Measurements from ENCODE around the gene MUC5AC. TPM values are rescaled to one million over a fixed set of nuclear protein-coding genes. Genes with fewer than 3 reads are reported as not detected.
"Not testable (repeated sequence)": the region's sequence is repeated elsewhere in the genome, so short reads cannot be mapped to it uniquely, and the experiment has no call there.

Gene MUC5AC
- total RNA-seq, 4 donors from 2014 or later: not detected

DNA sequence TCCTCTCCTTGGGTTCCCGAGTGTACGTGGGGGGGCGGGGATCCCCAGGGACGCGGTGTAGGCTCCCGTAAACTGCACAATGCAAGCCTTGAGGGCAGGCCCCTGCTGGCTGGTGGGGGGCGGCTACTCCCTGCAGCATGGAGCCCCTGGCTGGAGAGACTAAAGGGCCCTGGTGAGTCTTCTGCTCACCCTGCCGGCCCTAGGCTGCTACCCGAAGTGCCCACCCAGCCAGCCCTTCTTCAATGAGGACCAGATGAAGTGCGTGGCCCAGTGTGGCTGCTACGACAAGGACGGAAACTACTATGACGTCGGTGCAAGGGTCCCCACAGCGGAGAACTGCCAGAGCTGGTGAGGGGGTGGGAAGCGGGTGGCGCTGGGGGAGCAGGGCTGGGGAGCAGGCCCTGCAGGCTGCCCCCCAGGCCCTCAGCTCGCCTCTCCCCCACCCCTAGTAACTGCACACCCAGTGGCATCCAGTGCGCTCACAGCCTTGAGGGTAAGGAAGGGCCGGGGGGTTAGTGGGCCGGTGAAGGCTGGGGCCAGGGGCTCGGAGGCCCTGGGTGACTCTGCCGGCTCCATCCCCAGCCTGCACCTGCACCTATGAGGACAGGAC is 81.9 kb downstream of the MUC5AC start:
- TF ChIP-seq POLR2A (IDR thresholded peaks at IDR 0.05) (no peak), CTCF (IDR thresholded peaks at IDR 0.05) (no peak)
- H3K4me3 ChIP-seq (replicated peaks in 1 of 3): no peak overlapping the region
- no peak for DNase-seq
- no peaks in the 10 kb centered on the region for H3K4me1 ChIP-seq
- no peaks in the 10 kb centered on the region for H3K9me3 ChIP-seq
- H3K36me3 ChIP-seq: no peaks in the 10 kb centered on the region
- WGBS, 2 donors: 94 to 100% methylated on average over 3 to 11 of the region's 23 CpGs
- no peak overlapping the region for H3K27ac ChIP-seq
- intact Hi-C loops (cut with DNase I): no loop called here
- H3K27me3 ChIP-seq: no peaks in the 10 kb centered on the region

DNA sequence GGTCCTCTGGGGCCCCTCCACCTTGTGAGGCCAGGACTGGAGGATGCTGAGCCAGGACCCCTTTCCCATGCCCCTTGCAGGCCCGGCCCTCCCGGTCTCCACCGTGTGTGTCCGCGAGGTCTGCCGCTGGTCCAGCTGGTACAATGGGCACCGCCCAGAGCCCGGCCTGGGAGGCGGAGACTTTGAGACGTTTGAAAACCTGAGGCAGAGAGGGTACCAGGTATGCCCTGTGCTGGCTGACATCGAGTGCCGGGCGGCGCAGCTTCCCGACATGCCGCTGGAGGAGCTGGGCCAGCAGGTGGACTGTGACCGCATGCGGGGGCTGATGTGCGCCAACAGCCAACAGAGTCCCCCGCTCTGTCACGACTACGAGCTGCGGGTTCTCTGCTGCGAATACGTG is 83.0 kb downstream of the MUC5AC start:
- Histone ChIP-seq H3K27me3 (no peaks in the 10 kb centered on the region), H3K9me3 (no peaks in the 10 kb centered on the region), H3K36me3 (no peaks in the 10 kb centered on the region), H3K27ac (no peak overlapping the region), H3K4me3 (replicated peaks in 1 of 3) (no peak overlapping the region), H3K4me1 (no peaks in the 10 kb centered on the region)
- intact Hi-C loops (cut with DNase I): no loop called here
- TF ChIP-seq POLR2A (IDR thresholded peaks at IDR 0.05): no peak
- TF ChIP-seq CTCF (IDR thresholded peaks at IDR 0.05): no peak
- 89 to 92% methylated on average over 17 to 24 of the region's 25 CpGs for WGBS, 2 donors
- no peak for DNase-seq

DNA sequence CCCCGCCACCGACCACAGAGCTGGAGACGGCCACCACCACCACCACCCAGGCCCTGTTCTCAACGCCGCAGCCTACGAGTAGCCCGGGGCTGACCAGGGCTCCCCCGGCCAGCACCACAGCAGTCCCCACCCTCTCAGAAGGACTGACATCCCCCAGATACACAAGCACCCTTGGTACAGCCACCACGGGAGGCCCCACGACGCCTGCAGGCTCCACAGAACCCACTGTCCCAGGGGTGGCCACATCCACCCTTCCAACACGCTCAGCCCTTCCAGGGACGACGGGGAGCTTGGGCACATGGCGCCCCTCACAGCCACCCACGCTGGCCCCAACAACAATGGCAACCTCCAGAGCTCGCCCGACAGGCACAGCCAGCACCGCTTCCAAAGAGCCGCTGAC is 84.0 kb downstream of the MUC5AC start:
- intact Hi-C loops (cut with DNase I): no loop called here

GRCh38 chr11:1242289-1242688 is 84.5 kb downstream of the MUC5AC start:
- no peak overlapping the region for H3K4me3 ChIP-seq (replicated peaks in 1 of 3)
- no peaks in the 10 kb centered on the region for H3K9me3 ChIP-seq
- WGBS, 2 donors: 89 to 92% methylated on average over 18 to 20 of the region's 20 CpGs
- H3K36me3 ChIP-seq: no peaks in the 10 kb centered on the region
- no peak for DNase-seq
- intact Hi-C loops (cut with DNase I): no loop called here
- TF ChIP-seq POLR2A (IDR thresholded peaks at IDR 0.05) (no peak), CTCF (IDR thresholded peaks at IDR 0.05) (no peak)
- H3K27me3 ChIP-seq: no peaks in the 10 kb centered on the region
- no peaks in the 10 kb centered on the region for H3K4me1 ChIP-seq
- H3K27ac ChIP-seq: no peak overlapping the region

More for the DNA sequence above, 84.0 kb downstream of the MUC5AC start:
- 95 to 100% methylated on average over 6 to 18 of the region's 20 CpGs for WGBS, 2 donors
- DNase-seq: no peak
- TF ChIP-seq POLR2A (IDR thresholded peaks at IDR 0.05) (no peak), CTCF (IDR thresholded peaks at IDR 0.05) (no peak)
- Histone ChIP-seq H3K4me1 (no peaks in the 10 kb centered on the region), H3K4me3 (replicated peaks in 1 of 3) (no peak overlapping the region), H3K27ac (no peak overlapping the region), H3K9me3 (no peaks in the 10 kb centered on the region), H3K36me3 (no peaks in the 10 kb centered on the region), H3K27me3 (no peaks in the 10 kb centered on the region)

DNA sequence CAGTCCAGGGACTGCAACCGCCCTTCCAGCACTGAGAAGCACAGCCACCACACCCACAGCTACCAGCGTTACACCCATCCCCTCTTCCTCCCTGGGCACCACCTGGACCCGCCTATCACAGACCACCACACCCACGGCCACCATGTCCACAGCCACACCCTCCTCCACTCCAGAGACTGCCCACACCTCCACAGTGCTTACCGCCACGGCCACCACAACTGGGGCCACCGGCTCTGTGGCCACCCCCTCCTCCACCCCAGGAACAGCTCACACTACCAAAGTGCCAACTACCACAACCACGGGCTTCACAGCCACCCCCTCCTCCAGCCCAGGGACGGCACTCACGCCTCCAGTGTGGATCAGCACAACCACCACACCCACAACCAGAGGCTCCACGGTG is 85.0 kb downstream of the MUC5AC start:
- DNase-seq; H3K36me3 ChIP-seq; intact Hi-C loops (cut with DNase I); H3K27me3 ChIP-seq; H3K4me3 ChIP-seq (replicated peaks in 1 of 3); H3K4me1 ChIP-seq; H3K27ac ChIP-seq; H3K9me3 ChIP-seq: not testable (repeated sequence)
- 89 to 95% methylated on average over 7 to 8 of the region's 11 CpGs for WGBS, 2 donors

GRCh38 chr11:1243521-1243920 is 85.8 kb downstream of the MUC5AC start:
- intact Hi-C loops (cut with DNase I); DNase-seq; H3K4me3 ChIP-seq (replicated peaks in 1 of 3); H3K4me1 ChIP-seq; H3K9me3 ChIP-seq; H3K27ac ChIP-seq; H3K36me3 ChIP-seq; H3K27me3 ChIP-seq: not testable (repeated sequence)
- 91 to 96% methylated on average over 9 of the region's 18 CpGs for WGBS, 2 donors

DNA sequence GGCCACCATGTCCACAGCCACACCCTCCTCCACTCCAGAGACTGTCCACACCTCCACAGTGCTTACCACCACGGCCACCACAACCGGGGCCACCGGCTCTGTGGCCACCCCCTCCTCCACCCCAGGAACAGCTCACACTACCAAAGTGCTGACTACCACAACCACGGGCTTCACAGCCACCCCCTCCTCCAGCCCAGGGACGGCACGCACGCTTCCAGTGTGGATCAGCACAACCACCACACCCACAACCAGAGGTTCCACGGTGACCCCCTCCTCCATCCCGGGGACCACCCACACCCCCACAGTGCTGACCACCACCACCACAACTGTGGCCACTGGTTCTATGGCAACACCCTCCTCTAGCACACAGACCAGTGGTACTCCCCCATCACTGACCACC is 86.8 kb downstream of the MUC5AC start:
- H3K27me3 ChIP-seq; H3K27ac ChIP-seq; H3K4me3 ChIP-seq (replicated peaks in 1 of 3); H3K4me1 ChIP-seq; H3K36me3 ChIP-seq; H3K9me3 ChIP-seq; intact Hi-C loops (cut with DNase I); DNase-seq: not testable (repeated sequence)
- WGBS, 2 donors: 86 to 91% methylated on average over 2 to 6 of the region's 9 CpGs

DNA sequence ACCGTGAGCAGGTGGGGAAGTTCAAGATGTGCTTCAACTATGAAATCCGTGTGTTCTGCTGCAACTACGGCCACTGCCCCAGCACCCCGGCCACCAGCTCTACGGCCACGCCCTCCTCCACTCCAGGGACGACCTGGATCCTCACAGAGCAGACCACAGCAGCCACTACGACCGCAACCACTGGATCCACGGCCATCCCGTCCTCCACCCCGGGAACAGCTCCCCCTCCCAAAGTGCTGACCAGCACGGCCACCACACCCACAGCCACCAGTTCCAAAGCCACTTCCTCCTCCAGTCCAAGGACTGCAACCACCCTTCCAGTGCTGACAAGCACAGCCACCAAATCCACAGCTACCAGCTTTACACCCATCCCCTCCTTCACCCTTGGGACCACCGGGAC is 88.0 kb downstream of the MUC5AC start:
- DNase-seq; H3K4me3 ChIP-seq (replicated peaks in 1 of 3); intact Hi-C loops (cut with DNase I); H3K4me1 ChIP-seq; H3K27ac ChIP-seq; H3K36me3 ChIP-seq; H3K9me3 ChIP-seq; H3K27me3 ChIP-seq: not testable (repeated sequence)
- 92 to 95% methylated on average over 11 to 13 of the region's 14 CpGs for WGBS, 2 donors

DNA sequence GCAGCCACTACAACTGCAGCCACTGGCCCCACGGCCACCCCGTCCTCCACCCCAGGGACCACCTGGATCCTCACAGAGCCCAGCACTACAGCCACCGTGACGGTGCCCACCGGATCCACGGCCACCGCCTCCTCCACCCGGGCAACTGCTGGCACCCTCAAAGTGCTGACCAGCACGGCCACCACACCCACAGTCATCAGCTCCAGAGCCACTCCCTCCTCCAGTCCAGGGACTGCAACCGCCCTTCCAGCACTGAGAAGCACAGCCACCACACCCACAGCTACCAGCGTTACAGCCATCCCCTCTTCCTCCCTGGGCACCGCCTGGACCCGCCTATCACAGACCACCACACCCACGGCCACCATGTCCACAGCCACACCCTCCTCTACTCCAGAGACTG is 88.5 kb downstream of the MUC5AC start:
- H3K4me1 ChIP-seq; H3K27me3 ChIP-seq; H3K27ac ChIP-seq; H3K9me3 ChIP-seq; intact Hi-C loops (cut with DNase I); H3K4me3 ChIP-seq (replicated peaks in 1 of 3); H3K36me3 ChIP-seq; DNase-seq: not testable (repeated sequence)
- WGBS, 2 donors: 93 to 97% methylated on average over 11 to 14 of the region's 14 CpGs
